ENCODE data around the gene EXOSC2.

GRCh38 chr9:130732793-130733221, 39.2 kb downstream of the EXOSC2 start:
- TF ChIP-seq CTCF (IDR thresholded peaks at IDR 0.05): no peak
- no peak for TF ChIP-seq POLR2A (IDR thresholded peaks at IDR 0.05)
